Forelimb muscle (tissue), 1 donor: ENCODE measurements around the gene SNED1. TPM values are rescaled to one million over a fixed set of nuclear protein-coding genes. Genes with fewer than 3 reads are reported as not detected.

ENCODE experiments used
- DNase-seq: peaks from one replicate; pipeline ENCODE4 v3.0.0-alpha.2; 2013; ENCODE audit warnings: low read depth
- polyA plus RNA-seq: library from polyadenylated mRNA; unstranded; fragments of 120-200 nt; gene quantifications from one replicate; pipeline ENCODE4 v1.2.1, GENCODE V29; 2013; ENCODE audit not compliant: insufficient read length

SNED1 gene
- polyA plus RNA-seq, 1 donor: 3.6 TPM

DNA sequence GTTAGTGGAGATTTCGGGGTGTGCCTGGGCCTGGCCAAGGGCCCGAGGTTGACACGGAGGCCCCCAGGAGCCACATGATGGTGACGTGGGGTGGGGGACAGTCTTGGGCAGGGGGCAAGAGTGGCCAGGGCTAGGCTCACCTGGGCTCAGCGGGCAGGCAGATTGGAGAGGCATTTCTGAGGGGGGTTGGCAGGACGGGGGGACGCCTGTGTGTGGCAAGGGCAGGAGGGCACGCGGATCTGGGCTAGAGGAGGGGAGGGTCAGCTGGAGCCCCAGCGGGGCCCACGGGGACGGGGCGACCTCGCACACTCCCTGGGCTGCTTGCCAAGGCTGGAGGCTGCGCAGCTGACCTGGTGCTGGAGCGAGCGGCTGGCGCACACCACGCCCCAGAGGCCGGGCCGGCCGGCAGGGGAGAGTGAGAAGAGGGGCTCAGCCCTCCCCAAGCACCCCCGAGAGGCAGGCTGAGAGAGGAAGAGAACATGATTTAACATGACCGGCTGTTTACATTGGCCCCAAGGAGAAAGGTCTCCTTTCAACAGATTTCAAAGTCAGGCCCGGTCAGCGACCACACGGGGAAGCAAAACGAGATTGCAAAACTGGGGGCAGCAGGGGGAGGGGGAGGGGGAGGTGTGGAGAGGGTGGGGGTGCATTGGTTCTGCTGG is 38.0 kb upstream of the SNED1 start:
- no peak for DNase-seq

- DNase-seq: no peak
These were observed 37.2 kb upstream of the SNED1 start for GRCh38 chr2:240960971-240961876.

DNA sequence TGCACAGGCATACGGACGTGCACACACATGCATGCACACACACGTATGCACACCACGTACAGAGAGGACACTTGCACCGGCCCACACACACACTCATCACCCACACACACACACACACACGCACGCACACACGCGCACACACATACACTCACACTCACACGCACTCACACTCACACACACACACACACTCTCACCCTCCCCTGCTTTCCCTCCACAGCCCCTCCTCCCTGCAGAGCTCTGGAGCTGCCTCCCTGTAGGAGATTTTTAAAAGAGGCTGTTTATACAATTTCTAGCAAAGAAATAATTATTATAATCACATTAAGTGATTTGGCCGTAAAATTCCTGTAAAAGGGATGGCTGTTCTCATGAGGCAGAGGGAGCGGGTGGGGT is 36.5 kb upstream of the SNED1 start:
- no peak for DNase-seq

DNA sequence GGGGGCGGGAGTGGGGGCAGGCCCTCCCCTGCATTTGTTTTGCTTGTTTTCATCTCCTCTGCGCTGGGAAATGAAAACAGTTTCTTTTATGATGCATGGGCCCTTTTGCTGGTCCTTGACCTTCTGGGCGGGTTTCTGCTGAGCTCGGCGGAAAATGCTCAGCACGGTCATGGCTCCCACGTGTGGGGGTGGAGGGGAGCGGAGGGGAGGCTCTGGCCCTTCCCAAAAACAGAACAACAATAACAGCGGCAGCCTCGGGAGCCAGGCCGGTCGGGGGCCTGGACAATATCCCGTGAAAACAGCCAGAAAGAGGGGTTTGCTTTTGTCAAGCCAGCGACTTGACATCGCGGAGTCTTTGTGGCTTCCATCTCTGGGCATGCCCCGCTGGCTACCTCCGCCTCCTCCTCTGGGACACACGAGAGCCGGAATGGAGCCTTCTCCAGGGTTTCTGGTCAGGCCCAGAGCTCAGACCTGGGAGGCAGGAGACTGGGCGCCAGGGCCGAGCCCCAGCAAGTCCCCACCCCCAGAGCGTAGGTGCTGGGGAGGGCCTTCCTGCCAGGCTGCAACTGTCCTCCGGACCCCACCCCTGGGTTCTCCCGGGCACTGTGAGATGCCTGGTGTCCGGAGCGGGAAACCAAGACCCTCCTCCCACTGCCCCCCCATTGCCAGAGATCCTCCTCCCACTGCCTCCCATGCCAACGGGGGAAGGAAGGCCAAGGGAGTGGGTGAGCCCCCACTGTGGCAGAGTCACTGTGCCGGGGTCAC is 35.9 kb upstream of the SNED1 start:
- no peak for DNase-seq

- DNase-seq: no peak
These were observed 35.2 kb upstream of the SNED1 start for GRCh38 chr2:240963065-240963867.

DNA sequence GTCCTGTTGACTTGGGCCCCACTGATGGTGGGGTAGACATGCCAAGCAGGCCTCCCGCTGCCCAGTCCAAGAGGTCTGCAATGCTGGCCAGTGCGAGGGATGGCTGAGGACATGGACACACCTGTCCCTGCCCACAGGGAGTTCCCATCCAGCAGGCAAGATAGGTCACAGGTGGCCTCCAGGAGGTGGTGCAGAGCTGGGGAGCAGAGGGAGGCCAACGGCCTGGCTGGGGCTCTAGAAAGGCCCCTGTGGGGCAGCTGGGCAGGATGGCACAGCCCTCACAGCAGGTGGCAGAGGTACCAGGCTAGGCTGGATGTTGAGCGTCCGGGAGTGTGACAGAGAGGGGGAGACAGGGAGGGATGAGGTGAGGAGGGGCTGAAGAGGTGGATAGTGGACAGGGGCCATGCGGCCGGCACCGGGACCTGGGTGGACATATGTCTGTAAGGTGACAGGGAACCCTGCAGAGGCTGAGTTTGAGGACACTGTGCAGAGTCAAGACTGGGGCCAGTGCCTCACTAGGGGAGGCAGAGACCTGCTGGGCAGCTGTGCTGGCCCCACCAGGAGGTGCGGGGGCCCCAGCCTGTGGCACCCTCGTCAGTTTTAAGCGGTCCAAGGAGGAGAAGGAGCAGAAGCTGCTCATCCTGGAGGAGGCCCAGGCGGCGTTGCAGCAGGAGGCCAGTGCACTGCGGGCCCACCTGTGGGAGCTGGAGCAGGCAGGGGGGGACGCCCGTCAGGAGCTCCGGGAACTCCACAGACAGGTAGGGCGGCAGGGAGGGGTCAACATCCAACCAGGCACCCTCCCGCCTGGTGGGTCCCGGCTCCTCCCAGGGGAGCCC is 34.3 kb upstream of the SNED1 start:
- DNase-seq: no peak

DNA sequence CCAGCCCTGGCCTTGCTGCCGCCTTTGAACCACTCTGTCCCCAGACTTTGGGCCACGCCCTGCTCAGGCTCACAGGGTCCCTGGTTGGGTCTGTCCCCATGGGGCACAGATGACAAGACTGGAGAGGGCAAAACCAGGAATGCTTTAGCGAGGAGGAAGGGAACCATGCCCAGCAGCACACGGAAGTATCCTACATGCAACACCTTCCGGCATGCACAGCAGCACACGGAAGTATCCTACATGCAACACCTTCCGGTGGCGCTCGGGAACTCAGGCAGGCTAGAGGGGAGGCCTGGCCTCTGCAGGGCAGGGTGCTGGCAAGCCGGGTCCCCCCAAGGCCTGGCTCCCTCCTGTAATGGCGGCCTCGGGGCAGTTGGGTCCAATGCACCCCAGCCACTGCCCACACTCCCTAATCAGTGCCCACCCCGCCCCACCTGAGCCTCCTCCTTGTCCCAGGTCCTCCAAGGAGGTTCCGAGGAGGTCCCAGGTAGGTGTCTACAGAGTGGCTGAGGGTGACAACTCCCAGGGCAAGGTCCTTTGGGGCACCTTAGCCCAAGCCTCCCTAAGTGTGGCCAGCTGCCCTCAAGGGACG is 33.6 kb upstream of the SNED1 start:
- DNase-seq: no peak

DNA sequence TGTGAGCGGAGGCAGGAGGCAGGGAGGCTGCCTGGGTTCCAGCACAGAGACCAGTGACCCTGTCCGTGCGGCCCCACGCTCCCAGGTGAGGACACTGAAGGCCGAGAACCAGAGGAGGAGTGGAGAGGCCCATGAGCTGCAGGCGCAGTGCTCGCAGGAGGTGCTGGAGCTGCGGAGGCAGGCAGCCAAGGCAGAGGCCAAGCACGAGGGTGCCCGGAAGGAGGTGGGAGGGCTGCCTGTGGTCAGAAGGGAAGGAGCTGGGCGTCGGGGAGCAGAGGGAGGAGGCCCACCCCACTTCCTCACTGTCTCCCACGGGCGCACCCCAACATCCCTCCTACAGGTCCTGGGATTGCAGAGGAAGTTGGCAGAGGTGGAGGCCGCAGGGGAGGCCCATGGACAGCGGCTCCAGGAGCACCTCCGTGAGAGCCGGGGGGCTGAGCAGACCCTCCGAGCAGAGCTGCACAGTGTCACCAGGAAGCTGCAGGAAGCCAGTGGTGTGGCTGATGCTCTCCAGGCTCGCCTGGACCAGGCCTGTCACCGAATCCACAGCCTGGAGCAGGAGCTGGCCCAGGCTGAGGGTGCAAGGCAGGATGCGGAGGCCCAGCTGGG is 33.0 kb upstream of the SNED1 start:
- DNase-seq: no peak

- DNase-seq: no peak
These were observed 32.4 kb upstream of the SNED1 start for GRCh38 chr2:240965905-240966456.

DNA sequence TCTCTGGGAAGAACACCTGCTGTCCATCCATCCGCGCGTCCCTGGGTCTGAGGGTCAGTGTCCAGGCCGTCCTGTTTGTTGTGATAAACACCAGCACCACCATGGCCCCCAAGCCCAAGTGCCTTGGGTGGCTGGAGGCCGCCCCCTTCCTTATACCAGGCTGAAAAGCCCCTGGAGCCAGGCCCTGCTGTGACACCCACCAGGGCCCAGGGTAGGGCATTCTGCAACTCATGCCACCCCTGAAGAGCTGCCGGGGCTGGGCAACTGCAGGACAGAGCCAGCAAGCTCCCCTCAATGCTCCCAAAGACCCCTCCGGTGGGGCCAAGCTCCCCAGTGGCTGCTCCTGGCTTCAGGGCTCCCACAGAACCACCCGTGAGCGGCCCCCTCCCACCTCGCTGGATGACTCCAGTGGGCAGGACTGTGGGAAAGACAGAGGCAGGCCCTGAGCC is 31.9 kb upstream of the SNED1 start:
- DNase-seq: no peak

DNA sequence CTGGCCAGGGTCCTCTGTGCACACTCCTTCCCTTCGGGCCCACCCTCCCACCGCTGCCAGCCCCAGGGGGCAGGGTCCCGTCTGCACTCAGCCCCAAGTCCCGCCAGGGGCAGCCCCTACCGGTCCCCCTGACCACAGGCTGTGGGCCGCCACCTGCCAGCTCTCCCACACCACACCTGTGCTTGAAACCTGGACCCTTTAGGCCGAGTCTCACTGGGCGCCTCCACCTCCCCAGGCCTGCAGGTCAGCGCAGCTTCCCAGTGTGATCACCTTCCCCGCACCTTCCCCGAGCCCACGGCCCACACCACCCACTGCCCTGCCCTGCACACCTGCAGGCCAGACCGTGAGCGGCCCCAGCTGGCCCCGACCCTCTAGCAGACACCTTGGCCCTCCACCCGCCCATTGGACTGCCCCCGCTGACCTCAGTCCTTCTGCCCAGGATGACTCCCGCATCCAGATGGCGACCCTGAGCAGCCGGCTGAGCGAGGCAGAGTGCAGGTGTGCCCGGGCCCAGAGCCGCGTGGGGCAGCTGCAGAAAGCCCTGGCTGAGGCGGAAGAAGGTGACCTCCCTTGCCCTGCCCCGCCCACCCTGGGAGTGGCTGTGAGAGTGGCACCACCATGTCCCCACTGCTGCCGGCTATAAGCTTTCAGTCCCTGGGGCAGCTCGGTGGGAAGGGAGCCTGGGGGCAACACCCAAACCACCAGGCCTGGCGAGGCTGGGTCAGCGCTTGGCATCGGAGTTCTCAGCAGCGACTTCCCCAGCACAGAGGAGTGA is 31.3 kb upstream of the SNED1 start:
- DNase-seq: no peak

- DNase-seq: no peak
These were observed 30.5 kb upstream of the SNED1 start for GRCh38 chr2:240967681-240968621.

DNA sequence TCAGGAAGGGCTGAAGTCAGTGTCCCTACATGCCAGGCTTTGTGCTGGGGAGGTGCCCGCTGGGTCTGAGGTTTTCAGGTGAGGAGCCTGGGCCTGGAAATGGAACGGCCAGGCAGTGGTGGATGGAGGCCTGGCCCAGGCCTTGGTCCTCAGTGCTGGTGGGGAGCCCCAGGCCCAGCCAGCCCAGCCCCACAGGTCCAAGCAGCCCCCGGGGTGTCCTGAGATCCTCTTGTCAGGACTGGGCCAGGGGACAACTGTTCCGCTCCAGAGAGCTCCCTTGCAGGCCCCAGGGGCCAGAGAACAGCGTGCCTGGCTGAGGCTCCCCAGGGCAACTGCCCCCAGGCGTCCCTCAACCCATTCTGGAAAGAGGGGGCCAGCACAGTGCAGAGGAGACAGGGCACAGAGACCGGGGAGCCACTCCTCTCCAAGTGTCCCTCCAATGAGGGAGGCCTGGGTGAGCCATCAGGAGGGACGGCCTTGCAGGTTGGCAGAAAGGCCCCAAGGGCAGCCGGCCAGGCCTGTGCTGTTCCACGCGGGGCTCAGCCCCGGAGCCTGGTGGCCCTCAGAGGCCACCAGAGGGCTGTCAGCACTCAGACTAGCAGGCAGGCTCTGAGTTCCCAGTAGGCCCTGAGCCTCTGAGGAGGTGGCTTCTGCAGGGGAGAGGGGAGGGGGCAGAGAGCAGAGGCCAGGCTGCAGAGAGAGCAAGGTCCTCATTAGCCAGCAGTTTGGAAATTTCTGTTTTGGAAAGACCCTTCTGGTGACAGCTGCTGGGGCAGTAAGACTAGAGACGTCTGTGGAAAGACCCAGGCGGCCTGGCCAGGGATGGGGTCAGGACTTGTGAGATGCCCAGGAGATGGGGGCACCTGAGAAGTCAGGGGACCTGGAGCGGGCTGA is 29.4 kb upstream of the SNED1 start:
- DNase-seq: no peak

DNA sequence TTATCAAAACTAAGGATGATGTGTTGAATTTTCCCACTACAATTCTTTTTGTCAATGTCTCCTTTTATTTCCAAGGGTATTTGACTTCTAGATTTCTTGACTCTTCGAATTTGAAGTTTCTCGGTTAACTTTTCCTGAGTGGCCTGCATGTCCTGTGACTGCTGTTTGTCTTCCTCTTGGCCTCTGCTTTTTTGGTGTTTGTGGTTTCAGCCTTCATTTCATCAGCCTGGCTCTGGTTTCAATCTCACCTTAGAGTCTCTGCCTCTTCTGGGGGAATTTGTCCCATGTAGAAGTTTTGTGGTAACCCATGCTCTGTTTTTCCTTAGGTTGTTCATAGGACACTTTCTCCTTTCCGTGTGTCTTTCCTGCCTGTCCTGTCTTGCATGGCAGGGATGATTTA is 28.3 kb upstream of the SNED1 start:
- no peak for DNase-seq

DNA sequence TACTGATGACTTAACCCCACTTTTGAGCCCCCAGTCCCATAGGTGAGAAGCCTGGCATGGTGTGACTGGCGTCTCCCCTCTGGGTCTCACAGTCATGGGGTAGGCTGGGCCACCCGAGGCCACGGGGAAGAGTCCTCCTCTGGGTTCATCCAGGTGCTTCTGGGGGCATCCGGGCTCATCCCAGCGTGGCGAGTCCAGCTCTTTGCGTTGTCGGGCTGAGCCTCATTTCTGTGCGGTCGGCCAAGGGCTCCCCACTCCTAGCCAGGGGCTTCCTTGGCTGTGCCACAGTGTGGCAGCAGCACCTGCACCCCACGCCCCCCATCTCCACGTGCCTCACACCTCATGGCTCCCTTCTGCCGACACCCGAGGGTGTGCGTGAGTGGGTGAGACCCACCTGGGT is 27.6 kb upstream of the SNED1 start:
- no peak for DNase-seq

- DNase-seq: no peak
These were observed 26.2 kb upstream of the SNED1 start for GRCh38 chr2:240972201-240972600.
